Osteoblast (primary cell): ENCODE results near the gene SERPINE3. TPM values are rescaled to one million over a fixed set of nuclear protein-coding genes. Genes with fewer than 3 reads are reported as not detected.

ENCODE experiments used
- DNase-seq: peaks from one replicate; pipeline ENCODE4 v3.0.0; 2011; ENCODE audit warnings: low spot score, mixed read lengths; ENCODE audit not compliant: insufficient read length; ENCODE audit errors: missing footprints
- H2AFZ ChIP-seq: 2 replicates; pipeline ENCODE4 v1.6.0; 2011; ENCODE audit warnings: mild to moderate bottlenecking, low read length
- H3K27ac ChIP-seq: 2 replicates; pipeline ENCODE4 v1.5.1; 2011; ENCODE audit warnings: mild to moderate bottlenecking, low read depth, low read length, moderate library complexity
- H3K27me3 ChIP-seq: 2 replicates; pipeline ENCODE4 v1.6.0; 2012; ENCODE audit warnings: mild to moderate bottlenecking, control low read depth, inconsistent platforms, low read length, moderate library complexity; ENCODE audit not compliant: insufficient read depth
- H3K36me3 ChIP-seq: 2 replicates; pipeline ENCODE4 v1.5.1; 2011; ENCODE audit warnings: mild to moderate bottlenecking, low read length, control low read depth, moderate library complexity; ENCODE audit not compliant: insufficient read depth
- H3K4me1 ChIP-seq: 2 replicates; pipeline ENCODE4 v1.5.1; 2011; ENCODE audit warnings: mild to moderate bottlenecking, low read length, control low read depth, moderate library complexity; ENCODE audit not compliant: insufficient read depth
- H3K4me2 ChIP-seq: 2 replicates; pipeline ENCODE4 v1.6.0; 2011; ENCODE audit warnings: mild to moderate bottlenecking, low read length; ENCODE audit not compliant: insufficient read depth
- H3K4me3 ChIP-seq: fragments of 200-600 bp; sonication (generic); 3 replicates; pipeline ENCODE4 v1.5.1; 2012; ENCODE audit warnings: mild to moderate bottlenecking, low read length, inconsistent platforms; ENCODE audit not compliant: insufficient read depth
- H3K79me2 ChIP-seq: 2 replicates; pipeline ENCODE4 v1.6.0; 2012; ENCODE audit warnings: mild to moderate bottlenecking, low read length, control low read depth, inconsistent platforms; ENCODE audit not compliant: insufficient read depth
- H3K9me3 ChIP-seq: 2 replicates; pipeline ENCODE4 v1.5.1; 2011; ENCODE audit warnings: low read depth, low read length, control low read depth
- H4K20me1 ChIP-seq: 2 replicates; pipeline ENCODE4 v1.6.0; 2012; ENCODE audit warnings: mild to moderate bottlenecking, low read length, control low read depth; ENCODE audit not compliant: insufficient read depth
- CTCF ChIP-seq: IDR thresholded peaks from 2 replicates; pipeline ENCODE4 v1.5.1; 2011; ENCODE audit warnings: mild to moderate bottlenecking, low read depth, low read length, moderate library complexity; ENCODE audit errors: extremely low read depth
- total RNA-seq: library from RNA; depleted of rRNA; stranded (reverse); fragments of >200 nt; gene quantifications from 2 replicates; pipeline ENCODE4 v1.2.3, GENCODE V29; 2012

The SERPINE3 gene
- total RNA-seq, 1 donor = not detected

DNA sequence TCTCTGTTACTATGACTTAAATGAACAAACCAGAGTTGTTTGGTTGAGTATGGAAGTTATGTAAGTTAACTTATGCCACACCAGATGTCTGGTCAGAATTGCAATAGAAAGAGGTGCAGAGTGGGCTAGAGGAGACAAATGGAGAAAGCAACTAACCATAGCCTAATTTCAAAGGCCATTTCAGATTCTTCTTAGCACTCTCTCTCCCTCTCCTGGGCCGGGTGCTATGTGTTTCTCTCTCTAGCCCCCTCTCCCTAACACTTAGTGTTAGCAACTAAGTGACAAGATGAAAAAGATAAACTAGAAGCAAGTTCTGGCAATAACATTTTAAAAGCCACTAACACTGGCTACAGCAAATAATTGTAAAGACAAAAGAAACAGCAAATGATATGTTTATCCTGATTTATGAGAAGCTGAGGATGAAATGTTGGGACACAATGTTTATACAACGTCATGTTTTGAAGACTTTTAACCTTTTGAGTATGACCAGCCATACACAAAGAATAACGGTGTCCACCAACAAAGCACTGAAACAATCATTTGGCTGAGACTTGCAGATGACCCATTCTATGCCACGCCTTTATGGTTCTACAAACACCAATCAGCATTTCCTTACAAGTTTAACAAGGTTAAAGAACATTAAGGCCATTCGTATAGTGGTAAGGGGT, 18.6 kb downstream of the SERPINE3 start:
- H3K27ac ChIP-seq = no peak overlapping the region
- no peak for TF ChIP-seq CTCF
- H2AFZ ChIP-seq = no peak overlapping the region
- H3K4me1 ChIP-seq = no peaks in the 10 kb centered on the region
- no peak overlapping the region for H3K4me3 ChIP-seq
- H3K27me3 ChIP-seq = no peaks in the 10 kb centered on the region
- no peak overlapping the region for H3K4me2 ChIP-seq
- no peaks in the 10 kb centered on the region for H3K79me2 ChIP-seq
- H3K36me3 ChIP-seq = peaks cover 19% of the 10 kb centered on the region
- no peaks in the 10 kb centered on the region for H4K20me1 ChIP-seq
- no peak for DNase-seq
- no peaks in the 10 kb centered on the region for H3K9me3 ChIP-seq

DNA sequence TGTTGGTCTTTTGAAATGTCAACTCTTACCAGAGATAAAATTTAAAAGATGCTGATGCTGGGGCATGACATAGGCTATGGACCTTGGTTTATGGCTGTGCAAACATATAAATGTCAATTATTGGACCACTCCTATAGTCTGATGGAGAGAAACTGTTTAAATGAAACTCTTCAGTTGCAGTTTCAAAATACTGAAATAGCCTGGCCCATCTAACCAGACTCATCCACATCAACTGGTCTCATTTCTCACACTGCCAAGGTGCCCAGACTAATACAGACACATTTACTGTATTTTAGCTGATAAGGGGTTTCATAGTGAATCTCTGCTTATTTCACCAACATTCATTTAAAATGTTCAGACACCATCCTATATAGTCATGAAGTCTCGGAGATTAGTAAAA, 19.9 kb downstream of the SERPINE3 start:
- Histone ChIP-seq H3K4me2 (no peak overlapping the region), H3K36me3 (peaks cover 19% of the 10 kb centered on the region), H4K20me1 (no peaks in the 10 kb centered on the region), H3K9me3 (no peaks in the 10 kb centered on the region), H3K27ac (no peak overlapping the region), H3K4me1 (peaks cover 2% of the 10 kb centered on the region), H2AFZ (no peak overlapping the region), H3K4me3 (no peak overlapping the region), H3K79me2 (no peaks in the 10 kb centered on the region), H3K27me3 (no peaks in the 10 kb centered on the region)
- DNase-seq = no peak
- TF ChIP-seq CTCF = no peak

- H3K4me1 ChIP-seq = peaks cover 8% of the 10 kb centered on the region
- no peak overlapping the region for H3K27ac ChIP-seq
- H3K79me2 ChIP-seq = no peaks in the 10 kb centered on the region
- no peaks in the 10 kb centered on the region for H3K27me3 ChIP-seq
- H3K36me3 ChIP-seq = peaks cover 29% of the 10 kb centered on the region
- no peak for TF ChIP-seq CTCF
- H3K4me2 ChIP-seq = no peak overlapping the region
- no peaks in the 10 kb centered on the region for H4K20me1 ChIP-seq
- DNase-seq = no peak
- no peak overlapping the region for H2AFZ ChIP-seq
- no peaks in the 10 kb centered on the region for H3K9me3 ChIP-seq
- no peak overlapping the region for H3K4me3 ChIP-seq
These were observed 21.0 kb downstream of the SERPINE3 start for GRCh38 chr13:51360489-51360888.

DNA sequence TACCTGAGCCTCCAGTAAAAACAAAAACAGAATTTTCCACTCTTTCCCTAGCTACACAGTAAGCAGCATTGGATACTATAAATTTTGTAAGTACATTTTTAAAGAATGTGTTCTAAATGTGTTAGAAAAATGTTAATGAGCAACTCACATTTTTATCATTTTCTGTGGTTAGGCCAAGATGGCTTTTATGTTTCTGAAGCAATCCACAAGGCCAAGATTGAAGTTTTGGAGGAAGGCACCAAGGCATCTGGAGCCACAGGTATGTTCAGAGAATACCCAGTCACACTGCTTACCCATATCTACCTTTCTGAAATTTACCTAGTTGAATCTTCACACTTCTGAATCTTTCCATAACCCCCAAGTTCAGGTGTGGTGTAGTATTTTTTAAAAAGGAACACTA, 21.6 kb downstream of the SERPINE3 start:
- H4K20me1 ChIP-seq = no peaks in the 10 kb centered on the region
- H3K27me3 ChIP-seq = no peaks in the 10 kb centered on the region
- H3K4me3 ChIP-seq = no peak overlapping the region
- H3K9me3 ChIP-seq = no peaks in the 10 kb centered on the region
- no peak overlapping the region for H3K4me2 ChIP-seq
- no peak overlapping the region for H3K27ac ChIP-seq
- DNase-seq = no peak
- TF ChIP-seq CTCF = no peak
- H2AFZ ChIP-seq = no peak overlapping the region
- H3K36me3 ChIP-seq = peaks cover 34% of the 10 kb centered on the region
- peaks cover 8% of the 10 kb centered on the region for H3K4me1 ChIP-seq
- H3K79me2 ChIP-seq = no peaks in the 10 kb centered on the region
